Bone marrow (tissue), 2 donors: ENCODE results near the gene LGR6.
A peak's percentile ranks its signal among the peaks of the same experiment; 100 is the strongest.

Source experiments
- DNase-seq, 2 donors: peaks; one replicate each; lab custom pipeline; 2025; lab: John Stamatoyannopoulos, UW

Gene LGR6

GRCh38 chr1:202291961-202292712 is 98.5 kb downstream of the LGR6 start:
- DNase-seq, result no peak

- DNase-seq, result no peak
These were observed 99.2 kb downstream of the LGR6 start for GRCh38 chr1:202292773-202293172.

GRCh38 chr1:202293569-202293968 is 100.0 kb downstream of the LGR6 start:
- DNase-seq, result no peak

- no peak for DNase-seq
These were observed 108.6 kb downstream of the LGR6 start for GRCh38 chr1:202302166-202302565.

- DNase-seq, result no peak
These were observed 110.8 kb downstream of the LGR6 start for GRCh38 chr1:202304375-202304774.

- no peak for DNase-seq
These were observed 111.6 kb downstream of the LGR6 start for GRCh38 chr1:202305168-202305567.

- DNase-seq, result no peak
These were observed 113.1 kb downstream of the LGR6 start for GRCh38 chr1:202306535-202307345.

GRCh38 chr1:202310071-202310725 is 116.6 kb downstream of the LGR6 start:
- no peak for DNase-seq

- DNase-seq, result no peak
These were observed 117.1 kb downstream of the LGR6 start for GRCh38 chr1:202310746-202311145.

GRCh38 chr1:202311875-202312635 is 118.5 kb downstream of the LGR6 start:
- no peak for DNase-seq

- peak; percentile 17 to 45 for DNase-seq
These were observed 122.1 kb downstream of the LGR6 start for GRCh38 chr1:202315576-202316168.

- no peak for DNase-seq
These were observed 122.6 kb downstream of the LGR6 start for GRCh38 chr1:202316186-202316585.

GRCh38 chr1:202317941-202318925 is 124.6 kb downstream of the LGR6 start:
- DNase-seq, result no peak

GRCh38 chr1:202319381-202320080 is 125.9 kb downstream of the LGR6 start:
- no peak for DNase-seq

- no peak for DNase-seq
These were observed 126.4 kb downstream of the LGR6 start for GRCh38 chr1:202320081-202320405.

GRCh38 chr1:202323731-202324130 is 130.1 kb downstream of the LGR6 start:
- DNase-seq, result no peak

GRCh38 chr1:202324646-202325045 is 131.0 kb downstream of the LGR6 start:
- no peak for DNase-seq

- no peak for DNase-seq
These were observed 136.3 kb downstream of the LGR6 start for GRCh38 chr1:202329891-202330290.

GRCh38 chr1:202333861-202334260 is 140.3 kb downstream of the LGR6 start:
- no peak for DNase-seq
